Gastrocnemius medialis (tissue), 4 donors: Measurements from ENCODE around the gene KCNJ5.

Source experiments
- POLR2A ChIP-seq, 2 donors: fragments of 450-650 bp; IDR thresholded peaks; one replicate each; pipeline ENCODE4 v1.6.1; 2017; ENCODE audit warnings: antibody characterized with exemption in 2 of 2, mild to moderate bottlenecking in 2 of 2, moderate library complexity in 2 of 2
- TF ChIP-seq, protein P1 (sequence below), 5 experiments: fragments of 450-650 bp in 3 of 5; fragments of 200-600 bp in 2 of 5; sonication (generic) in 2 of 5; IDR thresholded peaks in 4 of 5; conservative IDR thresholded peaks in 1 of 5; 1 replicate in 4 of 5; 2 replicates in 1 of 5; pipeline ENCODE4 v1.5.1; 2016 to 2019; ENCODE audit warnings: antibody characterized with exemption in 5 of 5, mild to moderate bottlenecking in 3 of 5, moderate library complexity in 3 of 5

DNA sequence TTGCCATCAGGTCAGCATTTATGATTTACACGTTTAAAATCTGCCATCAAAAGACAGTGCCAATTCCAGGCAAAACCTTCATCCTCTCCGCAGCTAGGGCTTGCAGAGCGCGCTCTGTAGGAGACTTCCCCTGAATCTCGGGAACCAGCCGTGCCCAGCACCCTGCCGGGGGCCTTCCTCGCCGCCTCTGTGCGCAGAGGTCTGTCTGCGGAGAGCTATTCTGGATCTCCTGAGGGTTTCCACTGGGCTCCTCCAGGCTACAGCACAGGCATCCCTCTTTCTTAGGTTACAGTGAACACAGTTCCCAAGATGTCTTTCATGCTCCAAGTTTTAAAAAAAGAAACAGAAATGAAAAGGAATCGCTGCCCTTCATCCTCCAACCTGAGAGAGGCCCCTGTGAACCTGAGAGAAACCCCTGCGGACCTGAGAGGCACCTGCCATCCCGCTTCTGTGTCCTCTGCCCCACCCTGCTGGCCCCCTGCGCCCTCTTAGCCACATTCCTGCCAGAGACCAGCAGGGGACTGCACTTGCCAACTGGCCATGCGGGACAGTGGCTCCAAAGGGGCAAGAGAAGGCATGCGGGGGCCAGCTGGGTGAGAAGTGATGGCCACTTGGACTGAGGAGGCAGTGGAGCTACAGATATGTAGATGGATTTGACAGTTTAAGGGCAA, 35.4 kb downstream of the KCNJ5 start:
- TF ChIP-seq, protein P1, sequence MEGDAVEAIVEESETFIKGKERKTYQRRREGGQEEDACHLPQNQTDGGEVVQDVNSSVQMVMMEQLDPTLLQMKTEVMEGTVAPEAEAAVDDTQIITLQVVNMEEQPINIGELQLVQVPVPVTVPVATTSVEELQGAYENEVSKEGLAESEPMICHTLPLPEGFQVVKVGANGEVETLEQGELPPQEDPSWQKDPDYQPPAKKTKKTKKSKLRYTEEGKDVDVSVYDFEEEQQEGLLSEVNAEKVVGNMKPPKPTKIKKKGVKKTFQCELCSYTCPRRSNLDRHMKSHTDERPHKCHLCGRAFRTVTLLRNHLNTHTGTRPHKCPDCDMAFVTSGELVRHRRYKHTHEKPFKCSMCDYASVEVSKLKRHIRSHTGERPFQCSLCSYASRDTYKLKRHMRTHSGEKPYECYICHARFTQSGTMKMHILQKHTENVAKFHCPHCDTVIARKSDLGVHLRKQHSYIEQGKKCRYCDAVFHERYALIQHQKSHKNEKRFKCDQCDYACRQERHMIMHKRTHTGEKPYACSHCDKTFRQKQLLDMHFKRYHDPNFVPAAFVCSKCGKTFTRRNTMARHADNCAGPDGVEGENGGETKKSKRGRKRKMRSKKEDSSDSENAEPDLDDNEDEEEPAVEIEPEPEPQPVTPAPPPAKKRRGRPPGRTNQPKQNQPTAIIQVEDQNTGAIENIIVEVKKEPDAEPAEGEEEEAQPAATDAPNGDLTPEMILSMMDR (IDR thresholded peaks at IDR 0.05 in 4 of 5, conservative IDR thresholded peaks at IDR 0.05 in 1 of 5): no peak
- no peak for TF ChIP-seq POLR2A (IDR thresholded peaks at IDR 0.05)
